HTR-8/SVneo (cell line): ENCODE results near the gene VASH2.
"Not testable (repeated sequence)": the region's sequence is repeated elsewhere in the genome, so short reads cannot be mapped to it uniquely, and the experiment has no call there.

Source experiments
- DNase-seq: peaks from one replicate; pipeline ENCODE4 v3.0.0; 2011; ENCODE audit warnings: low spot score, mixed read lengths; ENCODE audit not compliant: insufficient read length
- FAIRE-seq: peaks from 2 replicates; lab custom pipeline; 2011; peaks lifted over from hg19 to GRCh38; lab: Jason Lieb, UNC

Gene VASH2

DNA sequence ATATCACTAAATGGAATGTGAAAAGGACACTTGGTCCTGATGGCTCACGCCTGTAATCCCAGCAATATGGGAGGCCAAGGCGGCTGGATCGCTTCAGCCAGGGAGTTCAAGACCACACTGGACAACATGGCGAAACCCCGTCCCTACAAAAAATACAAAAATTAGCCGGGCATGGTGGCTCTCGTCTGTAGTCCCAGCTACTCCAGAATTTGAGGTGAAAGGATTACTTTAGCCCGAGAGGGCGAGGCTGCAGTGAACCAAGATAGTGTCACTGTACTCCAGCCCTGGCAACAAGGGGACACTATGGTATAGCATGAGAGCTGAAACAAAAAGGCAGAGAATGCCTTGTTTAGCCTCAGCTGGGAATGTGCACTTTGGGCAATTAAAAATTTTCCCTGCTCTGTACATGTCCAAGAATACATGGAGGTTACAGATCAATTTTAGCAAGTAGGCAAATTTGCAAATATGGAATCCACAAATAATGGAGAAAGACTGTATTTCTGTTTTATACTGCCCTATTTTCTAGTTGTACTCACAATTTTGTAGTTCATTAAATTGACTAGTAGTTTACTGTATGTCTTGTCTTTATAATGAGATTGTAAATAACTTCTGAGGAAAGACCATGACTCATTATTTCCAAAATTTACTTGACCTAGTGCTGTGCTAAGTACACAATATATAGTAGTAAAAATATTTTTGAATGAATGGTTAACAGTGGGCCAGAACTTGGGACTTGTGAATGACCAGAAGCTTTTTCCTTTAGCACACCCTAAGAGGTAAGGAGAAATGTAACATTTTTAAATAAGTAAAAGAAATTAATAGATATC lies 67.3 kb downstream of the VASH2 start:
- DNase-seq (no peak), FAIRE-seq (no peak)

DNA sequence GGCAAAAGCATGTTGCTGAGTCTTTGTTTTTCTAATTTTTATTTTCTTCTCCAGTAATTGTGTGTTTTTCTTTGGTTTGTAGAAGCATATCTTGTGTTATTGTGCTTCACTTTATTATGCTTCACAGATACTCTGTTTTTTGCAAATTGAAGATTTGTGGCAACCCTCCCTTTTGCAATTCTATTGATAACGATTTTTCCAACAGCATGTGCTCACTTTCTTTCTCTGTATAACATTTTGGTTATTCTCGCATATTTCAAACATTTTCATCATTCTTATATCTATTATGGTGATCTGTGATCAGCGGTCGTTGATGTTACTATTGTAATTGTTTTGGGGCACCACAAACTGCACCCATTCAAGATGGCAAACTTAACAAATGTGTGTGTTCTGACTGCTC lies 69.1 kb downstream of the VASH2 start:
- FAIRE-seq: no peak
- no peak for DNase-seq

GRCh38 chr1:213020016-213020415 lies 69.7 kb downstream of the VASH2 start:
- FAIRE-seq: no peak

GRCh38 chr1:213027024-213027423 lies 76.7 kb downstream of the VASH2 start:
- FAIRE-seq, DNase-seq: not testable (repeated sequence)

More at GRCh38 chr1:213020016-213020415, 69.7 kb downstream of the VASH2 start:
- no peak for DNase-seq

GRCh38 chr1:213032651-213033050 lies 82.3 kb downstream of the VASH2 start:
- DNase-seq: no peak
- FAIRE-seq: no peak

- FAIRE-seq (no peak), DNase-seq (no peak)
These were observed 84.4 kb downstream of the VASH2 start for GRCh38 chr1:213034713-213035112.

GRCh38 chr1:213035573-213035972 lies 85.2 kb downstream of the VASH2 start:
- FAIRE-seq: no peak
- no peak for DNase-seq
